Spinal cord (tissue), 10 donors: ENCODE measurements around the gene GPR35. TPM values are rescaled to one million over a fixed set of nuclear protein-coding genes. Genes with fewer than 3 reads are reported as not detected.

ENCODE experiments used
- DNase-seq, 6 donors: peaks; one replicate each; pipeline versions ENCODE4 v3.0.0 to v3.0.0-alpha.2; 2013 to 2015; ENCODE audit warnings: low spot score in 6 of 6, low read depth in 4 of 6
- H3K27ac ChIP-seq: one replicate; pipeline ENCODE4 v1.5.1; 2013; ENCODE audit warnings: low read depth, low read length, control low read depth
- H3K27me3 ChIP-seq: one replicate; pipeline ENCODE4 v1.6.1; 2013; ENCODE audit warnings: low read length; ENCODE audit not compliant: control insufficient read depth, insufficient read depth
- H3K36me3 ChIP-seq: one replicate; pipeline ENCODE4 v1.6.1; 2013; ENCODE audit warnings: low read length; ENCODE audit not compliant: control insufficient read depth, insufficient read depth
- H3K4me1 ChIP-seq: one replicate; pipeline ENCODE4 v1.6.1; 2013; ENCODE audit warnings: low read length; ENCODE audit not compliant: control insufficient read depth, insufficient read depth
- H3K4me3 ChIP-seq: one replicate; pipeline ENCODE4 v1.5.1; 2013; ENCODE audit warnings: low read depth, low read length, control low read depth
- H3K9me3 ChIP-seq: one replicate; pipeline ENCODE4 v1.6.1; 2013; ENCODE audit warnings: low read length; ENCODE audit not compliant: control insufficient read depth, insufficient read depth
- WGBS: methylation state at CpG from one replicate; pipeline ENCODE4 v1.1.5; 2013; ENCODE audit warnings: missing lambda C conversion rate; ENCODE audit not compliant: insufficient coverage; 5-methylcytosine and 5-hydroxymethylcytosine counted together
- polyA plus RNA-seq, 2 donors: library from polyadenylated mRNA; unstranded; fragments of 120-200 nt; gene quantifications; one replicate each; pipeline ENCODE4 v1.2.1, GENCODE V29; 2013; ENCODE audit not compliant: insufficient read length in 2 of 2
- total RNA-seq, 2 donors: library from RNA; depleted of rRNA in 1 of 2; stranded (reverse); fragments of 120-200 nt in 1 of 2; fragments of >200 nt in 1 of 2; gene quantifications; one replicate each; pipeline versions ENCODE4 v1.2.3 to v1.2.4, GENCODE V29; 2013 to 2014
- donor health status: healthy.

The GPR35 gene
- total and polyA plus RNA-seq, 4 donors = 1.9 to 3.9 (median 2.4) TPM

GRCh38 chr2:240595381-240596079 lies 29.8 kb upstream of the GPR35 start:
- WGBS = 61% methylated on average over 17 of the region's 18 CpGs
- Histone ChIP-seq H3K27me3 (no peaks in the 10 kb centered on the region), H3K9me3 (no peaks in the 10 kb centered on the region), H3K4me1 (peaks cover 41% of the 10 kb centered on the region), H3K36me3 (peaks cover 98% of the 10 kb centered on the region), H3K27ac (no peak overlapping the region), H3K4me3 (no peak overlapping the region)
- DNase-seq = no peak

- no peaks in the 10 kb centered on the region for H3K9me3 ChIP-seq
- 88% methylated on average over 17 of the region's 17 CpGs for WGBS
- DNase-seq = no peak
- H3K4me3 ChIP-seq = no peak overlapping the region
- peaks cover 41% of the 10 kb centered on the region for H3K4me1 ChIP-seq
- H3K36me3 ChIP-seq = peaks cover 98% of the 10 kb centered on the region
- H3K27ac ChIP-seq = no peak overlapping the region
- H3K27me3 ChIP-seq = no peaks in the 10 kb centered on the region
Measured at GRCh38 chr2:240596080-240596460, 29.2 kb upstream of the GPR35 start.

GRCh38 chr2:240596491-240596931 lies 28.8 kb upstream of the GPR35 start:
- peak in 3 of 6 donors; percentile 32 to 80 (median 43) for DNase-seq
- H3K27me3 ChIP-seq = no peaks in the 10 kb centered on the region
- WGBS = 74% methylated on average over 16 of the region's 23 CpGs
- H3K36me3 ChIP-seq = peaks cover 98% of the 10 kb centered on the region
- H3K9me3 ChIP-seq = no peaks in the 10 kb centered on the region
- H3K27ac ChIP-seq = no peak overlapping the region
- peaks cover 41% of the 10 kb centered on the region for H3K4me1 ChIP-seq
- no peak overlapping the region for H3K4me3 ChIP-seq

GRCh38 chr2:240597054-240597418 lies 28.2 kb upstream of the GPR35 start:
- DNase-seq = no peak
- 95% methylated on average over 5 of the region's 10 CpGs for WGBS
- no peaks in the 10 kb centered on the region for H3K9me3 ChIP-seq
- H3K36me3 ChIP-seq = peaks cover 98% of the 10 kb centered on the region
- H3K4me3 ChIP-seq = no peak overlapping the region
- peaks cover 41% of the 10 kb centered on the region for H3K4me1 ChIP-seq
- H3K27me3 ChIP-seq = no peaks in the 10 kb centered on the region
- H3K27ac ChIP-seq = no peak overlapping the region

DNA sequence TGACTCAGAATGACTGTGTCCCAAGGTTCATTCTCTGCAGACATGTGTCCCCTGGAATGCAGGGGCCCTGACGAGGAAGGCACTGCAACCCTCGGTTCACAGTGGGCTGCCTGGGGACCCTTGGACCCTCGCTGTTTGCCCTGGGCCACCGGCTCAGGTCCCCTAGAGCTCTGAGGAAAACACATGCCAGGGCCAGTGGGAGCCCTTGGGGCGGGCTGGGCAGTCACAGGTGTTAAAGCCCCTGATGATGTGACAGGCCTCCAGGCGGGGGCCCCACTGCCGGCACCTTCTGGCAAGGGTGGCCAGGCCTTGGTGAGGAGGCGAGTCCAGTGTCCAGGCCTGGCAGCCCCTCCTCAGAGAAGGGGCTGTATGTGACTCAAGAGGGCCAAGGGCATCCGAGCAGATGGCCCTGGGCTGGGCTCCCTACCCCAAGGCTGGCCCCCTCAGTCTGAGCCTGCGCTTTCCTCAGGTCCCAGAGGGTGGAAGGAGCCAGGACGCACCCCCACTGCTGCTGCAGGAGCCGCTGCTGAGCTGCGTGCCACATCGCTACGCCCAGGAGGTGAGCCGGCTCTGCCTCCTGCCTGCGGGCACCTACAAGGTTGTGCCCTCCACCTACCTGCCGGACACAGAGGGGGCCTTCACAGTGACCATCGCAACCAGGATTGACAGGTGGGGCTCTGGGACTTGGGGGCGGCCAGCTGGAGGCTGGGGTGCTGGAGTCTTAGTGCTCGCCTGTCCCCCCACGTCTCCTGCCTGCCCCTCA lies 27.7 kb upstream of the GPR35 start:
- no peaks in the 10 kb centered on the region for H3K27me3 ChIP-seq
- no peaks in the 10 kb centered on the region for H3K9me3 ChIP-seq
- no peak overlapping the region for H3K4me3 ChIP-seq
- peaks cover 41% of the 10 kb centered on the region for H3K4me1 ChIP-seq
- DNase-seq = no peak
- WGBS = 89% methylated on average over 22 of the region's 22 CpGs
- H3K27ac ChIP-seq = no peak overlapping the region
- peaks cover 98% of the 10 kb centered on the region for H3K36me3 ChIP-seq

- no peaks in the 10 kb centered on the region for H3K27me3 ChIP-seq
- no peaks in the 10 kb centered on the region for H3K9me3 ChIP-seq
- DNase-seq = no peak
- no peak overlapping the region for H3K4me3 ChIP-seq
- no peak overlapping the region for H3K27ac ChIP-seq
- peaks cover 98% of the 10 kb centered on the region for H3K36me3 ChIP-seq
- 93% methylated on average over 17 of the region's 17 CpGs for WGBS
- H3K4me1 ChIP-seq = peaks cover 38% of the 10 kb centered on the region
Measured at GRCh38 chr2:240598311-240598911, 26.9 kb upstream of the GPR35 start.

DNA sequence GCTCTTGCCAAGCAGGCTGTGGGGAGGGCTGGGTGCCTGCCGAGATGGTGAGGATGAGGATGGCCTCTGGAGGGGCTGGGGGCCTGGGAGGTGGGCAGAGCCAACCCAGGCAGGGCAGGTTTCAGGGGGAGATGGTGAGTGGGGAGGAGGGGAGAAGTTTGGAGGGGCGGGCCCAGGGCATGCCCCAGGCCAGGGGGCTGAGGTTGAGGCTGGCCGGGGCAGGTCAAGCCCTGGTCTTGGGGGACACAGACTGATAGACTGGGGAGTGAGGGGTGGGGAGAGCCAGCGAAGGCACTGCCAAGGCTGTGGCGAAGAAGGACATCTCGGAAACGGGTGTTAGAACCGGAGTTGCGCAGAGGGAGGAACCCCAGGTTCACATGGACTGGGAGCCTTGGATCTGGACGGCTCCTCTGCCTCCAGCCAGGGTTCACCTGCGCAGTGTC lies 26.1 kb upstream of the GPR35 start:
- no peak for DNase-seq

DNA sequence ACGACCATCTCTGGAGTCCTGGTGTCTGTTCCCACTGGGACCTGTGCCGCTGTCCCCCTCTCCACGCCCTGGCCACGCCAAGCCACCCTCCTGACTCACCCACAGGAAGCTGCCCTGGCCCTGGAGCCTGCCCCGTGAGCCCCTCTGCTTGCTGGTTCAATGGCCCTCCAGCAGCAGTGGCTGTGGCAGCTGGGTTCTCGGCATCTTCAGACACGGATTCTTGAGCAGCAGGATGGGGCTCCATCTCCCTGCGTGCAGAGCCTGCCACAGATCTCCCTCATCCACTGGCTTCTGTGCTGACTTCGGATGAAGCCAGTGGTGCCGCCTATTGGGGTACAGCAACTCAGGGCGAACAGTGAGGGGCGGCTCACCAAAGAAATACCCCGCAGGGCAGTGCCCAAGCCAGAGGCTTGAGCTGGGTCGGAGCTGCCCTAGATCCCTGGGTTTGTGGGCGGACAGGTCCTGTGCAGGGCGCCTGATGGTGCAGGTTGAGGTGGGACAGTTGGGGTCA lies 24.8 kb upstream of the GPR35 start:
- H3K36me3 ChIP-seq = peaks cover 85% of the 10 kb centered on the region
- H3K4me3 ChIP-seq = no peak overlapping the region
- no peaks in the 10 kb centered on the region for H3K27me3 ChIP-seq
- no peak overlapping the region for H3K27ac ChIP-seq
- H3K9me3 ChIP-seq = no peaks in the 10 kb centered on the region
- peaks cover 26% of the 10 kb centered on the region for H3K4me1 ChIP-seq
- no peak for DNase-seq
- 95% methylated on average over 16 of the region's 16 CpGs for WGBS

More for the DNA sequence above, 26.1 kb upstream of the GPR35 start:
- Histone ChIP-seq H3K4me1 (peaks cover 32% of the 10 kb centered on the region), H3K36me3 (peaks cover 98% of the 10 kb centered on the region), H3K27me3 (no peaks in the 10 kb centered on the region), H3K9me3 (no peaks in the 10 kb centered on the region), H3K4me3 (no peak overlapping the region), H3K27ac (no peak overlapping the region)
- 97% methylated on average over 9 of the region's 11 CpGs for WGBS

DNA sequence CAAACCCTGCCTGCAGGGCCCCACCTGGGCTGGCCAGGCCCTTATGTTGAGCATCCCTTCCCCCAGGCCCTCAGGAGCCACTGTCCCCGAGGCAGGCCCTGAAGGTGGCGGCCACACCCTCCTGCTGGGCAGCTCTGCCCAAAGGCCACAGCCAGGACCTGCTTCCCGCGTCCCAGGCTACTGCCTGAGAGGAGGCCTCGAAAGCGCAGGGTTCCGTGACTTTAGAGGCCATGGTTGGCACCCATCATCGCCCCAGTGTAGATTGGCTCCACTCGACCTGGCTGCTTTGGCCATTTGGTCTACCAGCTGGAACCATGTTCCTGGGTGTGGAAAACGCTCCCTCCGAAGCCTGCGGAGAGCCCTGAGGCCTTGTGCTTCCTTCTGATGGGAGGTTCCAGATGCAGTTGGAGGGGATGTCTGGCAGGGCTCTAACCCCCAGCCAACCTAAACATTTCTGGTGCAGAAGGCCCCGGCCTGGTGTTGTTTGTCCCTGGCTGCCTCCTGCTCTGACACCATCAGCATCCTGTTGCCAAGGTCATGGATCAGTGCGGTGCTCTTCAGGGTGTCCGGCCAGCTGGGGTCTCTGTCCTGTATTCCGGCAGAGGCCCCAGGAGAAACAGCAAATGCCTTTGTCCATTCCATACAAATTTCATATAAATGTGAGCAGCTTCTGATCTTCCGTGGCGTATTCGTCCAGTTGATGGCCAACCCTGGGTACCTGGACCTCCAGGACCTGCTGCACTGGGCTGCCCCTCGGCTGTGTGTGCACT lies 24.0 kb upstream of the GPR35 start:
- Histone ChIP-seq H3K27ac (no peak overlapping the region), H3K36me3 (peaks cover 78% of the 10 kb centered on the region)
- no peak for DNase-seq

More for the DNA sequence above, 24.0 kb upstream of the GPR35 start:
- no peaks in the 10 kb centered on the region for H3K27me3 ChIP-seq
- H3K4me1 ChIP-seq = peaks cover 19% of the 10 kb centered on the region
- H3K4me3 ChIP-seq = no peak overlapping the region
- 86% methylated on average over 20 of the region's 20 CpGs for WGBS
- H3K9me3 ChIP-seq = no peaks in the 10 kb centered on the region
